CD14-positive monocyte (primary cell): ENCODE measurements around the gene LPCAT1. TPM values are rescaled to one million over a fixed set of nuclear protein-coding genes. Genes with fewer than 3 reads are reported as not detected.

Experiments
- DNase-seq, 3 donors: peaks; one replicate each; pipeline ENCODE4 v3.0.0-alpha.2; 2011 to 2022
- H2AFZ ChIP-seq: 2 replicates; pipeline ENCODE4 v1.6.0; 2012; ENCODE audit warnings: mild to moderate bottlenecking, low read depth, low read length, inconsistent platforms; ENCODE audit not compliant: insufficient read depth, poor library complexity, severe bottlenecking
- H3K27ac ChIP-seq, 2 donors: 1 replicate in 1 of 2; 2 replicates in 1 of 2; pipeline ENCODE4 v1.5.1; 2012 to 2013; ENCODE audit warnings: low read length in 2 of 2, control low read depth in 1 of 2, inconsistent platforms in 1 of 2, low read depth in 1 of 2, mild to moderate bottlenecking in 1 of 2
- H3K27me3 ChIP-seq, 2 donors: one replicate each; pipeline versions ENCODE4 v1.6.0 to v1.6.1; 2011 to 2013; ENCODE audit warnings: low read length in 2 of 2; ENCODE audit not compliant: control insufficient read depth in 2 of 2, insufficient read depth in 2 of 2
- H3K36me3 ChIP-seq, 2 donors: replicated peaks in 1 of 2; 1 replicate in 1 of 2; 2 replicates in 1 of 2; pipeline versions ENCODE4 v1.5.1 to v1.6.1; 2012 to 2013; ENCODE audit warnings: low read length in 2 of 2, control low read depth in 1 of 2, inconsistent platforms in 1 of 2, mild to moderate bottlenecking in 1 of 2; ENCODE audit not compliant: insufficient read depth in 2 of 2, control insufficient read depth in 1 of 2
- H3K4me1 ChIP-seq, 2 donors: 1 replicate in 1 of 2; 2 replicates in 1 of 2; pipeline versions ENCODE4 v1.5.1 to v1.6.1; 2012 to 2013; ENCODE audit warnings: low read length in 2 of 2, control low read depth in 1 of 2, inconsistent platforms in 1 of 2, mild to moderate bottlenecking in 1 of 2, moderate library complexity in 1 of 2; ENCODE audit not compliant: insufficient read depth in 2 of 2, control insufficient read depth in 1 of 2
- H3K4me2 ChIP-seq: replicated peaks from 2 replicates; pipeline ENCODE3; 2012; ENCODE audit warnings: low read length, moderate library complexity, mild to moderate bottlenecking; ENCODE audit not compliant: poor library complexity, severe bottlenecking; ENCODE audit errors: extremely low read depth
- H3K4me3 ChIP-seq, 3 experiments: fragments of 200-600 bp in 1 of 3; sonication (generic) in 1 of 3; replicated peaks in 1 of 3; 1 replicate in 2 of 3; 2 replicates in 1 of 3; pipeline ENCODE4 v1.5.1; 2011 to 2013; ENCODE audit warnings: low read length in 3 of 3, mild to moderate bottlenecking in 3 of 3, control low read depth in 2 of 3, low read depth in 2 of 3, inconsistent platforms in 1 of 3, moderate library complexity in 1 of 3
- H3K79me2 ChIP-seq: 2 replicates; pipeline ENCODE4 v1.6.0; 2012; ENCODE audit warnings: mild to moderate bottlenecking, control low read depth, inconsistent platforms, low read length, moderate library complexity; ENCODE audit not compliant: insufficient read depth
- H3K9ac ChIP-seq: 2 replicates; pipeline ENCODE4 v1.6.0; 2017; ENCODE audit warnings: low read length, mild to moderate bottlenecking; ENCODE audit not compliant: insufficient read depth, poor library complexity, severe bottlenecking
- H3K9me3 ChIP-seq, 2 donors: replicated peaks in 1 of 2; 1 replicate in 1 of 2; 2 replicates in 1 of 2; pipeline versions ENCODE4 v1.5.1 to v1.6.1; 2012 to 2013; ENCODE audit warnings: low read length in 2 of 2, control low read depth in 1 of 2; ENCODE audit not compliant: control insufficient read depth in 1 of 2, insufficient read depth in 1 of 2
- H4K20me1 ChIP-seq: 2 replicates; pipeline ENCODE4 v1.6.0; 2012; ENCODE audit warnings: mild to moderate bottlenecking, low read length, control low read depth, moderate library complexity; ENCODE audit not compliant: insufficient read depth
- H3K27ac Mint-ChIP-seq, 7 donors: one replicate each; pipeline ENCODE4 v1.8.0; 2020; ENCODE audit warnings: mild to moderate bottlenecking in 7 of 7, mixed read lengths in 7 of 7, moderate library complexity in 6 of 7, inconsistent platforms in 2 of 7
- H3K27me3 Mint-ChIP-seq, 3 donors: one replicate each; pipeline ENCODE4 v1.8.0; 2021 to 2022; ENCODE audit warnings: low read depth in 3 of 3, mild to moderate bottlenecking in 3 of 3, mixed read lengths in 3 of 3, moderate library complexity in 3 of 3, inconsistent platforms in 1 of 3
- H3K36me3 Mint-ChIP-seq, 2 donors: one replicate each; pipeline ENCODE4 v1.8.0; 2020; ENCODE audit warnings: mixed read lengths in 2 of 2, inconsistent platforms in 1 of 2, mild to moderate bottlenecking in 1 of 2
- H3K4me1 Mint-ChIP-seq: one replicate; pipeline ENCODE4 v1.8.0; 2020; ENCODE audit warnings: mild to moderate bottlenecking, mixed read lengths
- H3K4me3 Mint-ChIP-seq, 2 donors: one replicate each; pipeline ENCODE4 v1.8.0; 2020; ENCODE audit warnings: mild to moderate bottlenecking in 2 of 2, mixed read lengths in 2 of 2, moderate library complexity in 1 of 2
- H3K9me3 Mint-ChIP-seq, 7 donors: one replicate each; pipeline ENCODE4 v1.8.0; 2020 to 2022; ENCODE audit warnings: mixed read lengths in 7 of 7, mild to moderate bottlenecking in 6 of 7, moderate library complexity in 6 of 7, inconsistent platforms in 2 of 7
- CTCF ChIP-seq: fragments of 200-600 bp; IDR thresholded peaks from one replicate; pipeline ENCODE4 v1.8.0; 2022; ENCODE audit warnings: antibody characterized with exemption, mild to moderate bottlenecking
- WGBS: methylation state at CpG from one replicate; pipeline ENCODE4 v1.1.5; 2013; ENCODE audit warnings: missing lambda C conversion rate; ENCODE audit not compliant: insufficient coverage; 5-methylcytosine and 5-hydroxymethylcytosine counted together
- intact Hi-C, 2 donors: fragments of 100-400 bp; cut with micrococcal nuclease; formaldehyde crosslinking; loops; one replicate each; pipeline versions ENCODE4 v1.15.0 to v1.15.1; 2023
- polyA plus RNA-seq, 3 donors: library from polyadenylated mRNA; depleted of rRNA in 1 of 3; unstranded in 2 of 3; stranded (reverse) in 1 of 3; fragments of 300-500 nt in 2 of 3; fragments of >200 nt in 1 of 3; fragmentation: Illumina TruSeq in 2 of 3; gene quantifications; 1 replicate in 2 of 3; 2 replicates in 1 of 3; pipeline ENCODE4 v1.2.3, GENCODE V29; 2012 to 2021

The LPCAT1 gene
- polyA plus RNA-seq, 3 donors, result 34.1 to 53.9 (median 34.8) TPM

DNA sequence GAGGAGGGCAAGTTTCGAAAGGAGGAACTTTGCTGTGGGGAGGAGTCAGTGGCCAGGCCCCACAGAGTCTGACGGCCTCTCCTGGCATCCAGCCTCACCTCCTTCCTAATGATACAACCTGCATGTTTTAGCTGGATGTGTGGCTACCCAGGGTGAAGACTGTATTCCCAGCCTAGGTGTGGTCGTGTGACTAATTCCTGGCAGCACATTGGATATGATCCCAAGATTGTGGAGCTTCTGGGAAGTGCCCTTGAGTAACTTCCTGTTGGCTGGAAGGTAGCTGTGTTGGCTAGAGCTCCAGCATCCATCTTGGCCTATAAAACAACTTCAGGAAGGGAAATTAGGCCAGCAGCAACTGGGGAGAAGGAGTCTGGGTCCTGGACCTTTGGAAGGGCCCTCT, 19.0 kb upstream of the LPCAT1 start:
- Histone ChIP-seq H3K36me3 (no peaks in the 10 kb centered on the region), H2AFZ (peak overlapping the region; percentile 49), H3K79me2 (no peaks in the 10 kb centered on the region), H3K9ac (no peak overlapping the region), H3K4me2 (peak overlapping the region; percentile 7), H3K27ac (no peak overlapping the region), H3K4me1 (peaks cover 4 to 14% of the 10 kb centered on the region in 2 donors), H3K27me3 (no peaks in the 10 kb centered on the region), H3K4me3 (no peak overlapping the region), H3K9me3 (no peaks in the 10 kb centered on the region), H4K20me1 (no peaks in the 10 kb centered on the region)
- Mint-ChIP-seq H3K4me1 (peaks cover 21% of the 10 kb centered on the region), H3K36me3 (no peaks in the 10 kb centered on the region), H3K27me3 (peaks cover 3 to 15% (median 15%) of the 10 kb centered on the region in 3 donors), H3K27ac (peak overlapping the region in 3 of 7 donors; percentile 24 to 58 (median 30)), H3K9me3 (peaks cover 0 to 3% (median 0%) of the 10 kb centered on the region in 7 donors), H3K4me3 (peak overlapping the region in 1 of 2 donors; percentile 39)
- no peak for DNase-seq
- intact Hi-C loops, result no loop called here
- WGBS, result 60% methylated on average over 1 of the region's 3 CpGs
- no peak for TF ChIP-seq CTCF

GRCh38 chr5:1541702-1542400, 18.1 kb upstream of the LPCAT1 start:
- Mint-ChIP-seq H3K4me1 (peaks cover 27% of the 10 kb centered on the region), H3K27ac (peak overlapping the region in 1 of 7 donors; percentile 71), H3K4me3 (no peak overlapping the region), H3K9me3 (peaks cover 0 to 3% (median 0%) of the 10 kb centered on the region in 7 donors), H3K27me3 (peaks cover 3 to 13% (median 12%) of the 10 kb centered on the region in 3 donors), H3K36me3 (no peaks in the 10 kb centered on the region)
- WGBS, result no CpG with 5 or more reads among the region's 10 CpGs
- peaks cover 10 to 21% of the 10 kb centered on the region in 2 donors for H3K4me1 ChIP-seq
- H4K20me1 ChIP-seq, result no peaks in the 10 kb centered on the region
- no peaks in the 10 kb centered on the region for H3K79me2 ChIP-seq
- intact Hi-C loops, result no loop called here
- no peaks in the 10 kb centered on the region for H3K27me3 ChIP-seq
- H3K27ac ChIP-seq, result no peak overlapping the region
- DNase-seq, result no peak
- no peak for TF ChIP-seq CTCF
- no peaks in the 10 kb centered on the region for H3K9me3 ChIP-seq
- no peak overlapping the region for H2AFZ ChIP-seq
- no peak overlapping the region for H3K9ac ChIP-seq
- H3K4me2 ChIP-seq, result no peak overlapping the region
- H3K36me3 ChIP-seq, result no peaks in the 10 kb centered on the region
- H3K4me3 ChIP-seq, result no peak overlapping the region
